ENCODE results near the gene TIAM2.
"Not testable (repeated sequence)": the region's sequence is repeated elsewhere in the genome, so short reads cannot be mapped to it uniquely, and the experiment has no call there.

The TIAM2 gene

DNA sequence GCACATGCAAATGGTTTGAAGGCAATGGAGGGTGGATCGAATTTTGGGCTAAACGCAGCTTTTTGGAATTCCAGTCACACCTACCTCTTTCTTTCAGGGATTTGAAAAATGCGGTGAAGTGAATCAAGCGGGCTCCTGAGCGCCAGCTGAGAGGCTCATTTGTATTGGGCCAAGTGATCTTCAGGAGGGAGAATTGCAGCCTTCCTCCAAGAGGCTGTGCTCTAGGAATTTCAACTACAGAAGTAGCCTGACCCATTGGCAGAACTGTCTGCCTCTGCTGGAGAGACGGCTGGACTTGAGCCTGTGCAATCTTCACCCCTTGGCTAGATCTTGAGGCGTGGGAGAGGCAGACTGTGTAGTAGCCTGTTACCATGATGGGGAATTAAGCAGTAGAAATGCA lies 5.7 kb upstream of the TIAM2 start:
- DNase-seq = peak in 20 of 58 donors; percentile 2 to 44 (median 10)

DNA sequence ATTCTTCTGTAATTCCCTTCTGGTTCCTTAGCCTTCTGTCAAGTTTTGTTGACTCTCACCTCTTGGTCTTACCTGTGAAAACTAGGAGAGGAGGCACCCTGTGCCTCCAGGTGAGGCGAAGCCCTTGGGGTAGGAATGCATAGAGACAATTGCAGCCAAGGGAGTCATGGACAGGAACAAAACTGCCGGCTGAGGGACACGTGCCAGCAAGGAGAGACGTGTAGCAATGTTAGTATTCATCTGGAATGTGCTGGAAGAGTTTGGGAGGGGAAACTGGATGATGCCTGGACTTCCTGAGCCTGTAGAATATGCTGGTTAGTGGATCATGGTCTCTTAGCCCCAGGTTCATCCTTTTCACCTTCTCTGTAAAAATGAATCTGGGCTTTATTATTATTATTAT lies 3.9 kb upstream of the TIAM2 start:
- DNase-seq = no peak

- DNase-seq = no peak
Observed at GRCh38 chr6:154993026-154993425, 2.1 kb upstream of the TIAM2 start.

DNA sequence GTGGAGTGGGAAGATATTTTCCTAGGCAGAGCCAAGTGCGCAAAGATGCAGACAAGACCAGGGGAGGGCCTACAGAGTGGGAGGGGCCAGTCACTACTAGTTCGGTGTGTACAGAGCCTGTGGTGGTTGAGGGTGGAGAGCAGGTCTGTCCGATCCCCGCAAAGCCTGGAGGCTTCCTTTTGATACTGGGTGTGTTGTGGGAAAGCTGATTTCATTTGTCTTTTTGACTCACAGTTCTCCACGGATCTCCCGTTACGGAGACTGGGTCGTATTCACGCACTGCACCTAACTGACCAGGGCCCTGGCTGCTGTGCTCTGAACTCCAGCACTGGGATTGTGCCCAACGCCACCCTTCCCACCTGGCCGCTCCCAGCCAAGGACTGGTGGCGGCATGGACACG lies 1.4 kb upstream of the TIAM2 start:
- no peak for DNase-seq

- DNase-seq = no peak
Observed at GRCh38 chr6:154994836-154995253, 270 bp upstream of the TIAM2 start.

GRCh38 chr6:154996016-154996590 lies 988 bp downstream of the TIAM2 start:
- DNase-seq = no peak

DNA sequence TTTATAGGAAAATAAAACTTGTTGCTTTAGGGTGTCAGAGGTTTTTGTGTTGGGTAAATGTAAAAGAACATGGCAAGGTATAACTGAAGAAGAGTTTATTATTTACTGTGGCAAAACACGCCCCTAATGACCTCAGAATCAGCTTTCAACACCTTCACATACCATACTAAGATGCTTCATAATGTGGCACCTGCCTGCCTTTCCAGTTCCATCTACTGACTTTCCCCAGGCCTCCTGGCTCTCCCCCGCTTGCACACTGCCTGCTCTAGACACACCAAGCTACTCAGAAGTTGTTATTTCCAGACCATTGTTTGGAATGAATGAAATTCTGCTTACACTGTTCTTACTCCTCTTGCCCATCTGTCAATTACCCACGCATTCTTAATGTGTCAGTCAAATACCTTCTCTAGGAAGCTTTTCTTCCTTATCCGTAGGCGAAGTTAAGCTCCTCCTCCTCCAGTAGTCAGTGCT lies 1.8 kb downstream of the TIAM2 start:
- DNase-seq = no peak

DNA sequence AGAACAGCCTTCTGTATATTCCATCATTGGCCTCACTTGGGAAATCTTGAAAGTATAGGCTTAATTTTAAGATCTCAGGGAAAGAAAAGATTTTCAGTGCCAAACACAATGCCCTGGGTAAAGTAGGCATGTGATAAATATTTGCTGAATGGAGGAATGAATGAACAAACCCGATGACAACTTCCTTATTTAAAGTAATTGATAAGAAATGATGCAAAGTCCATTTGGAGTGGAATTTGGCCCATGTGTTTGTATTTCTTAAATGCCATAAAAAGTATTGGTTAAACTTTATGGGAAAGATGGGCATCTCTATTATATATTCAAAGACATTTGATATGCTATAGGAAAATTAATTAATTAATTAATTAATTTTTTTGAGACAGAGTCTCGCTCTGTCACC lies 3.7 kb downstream of the TIAM2 start:
- no peak for DNase-seq

GRCh38 chr6:155001482-155001881 lies 6.4 kb downstream of the TIAM2 start:
- DNase-seq = no peak

DNA sequence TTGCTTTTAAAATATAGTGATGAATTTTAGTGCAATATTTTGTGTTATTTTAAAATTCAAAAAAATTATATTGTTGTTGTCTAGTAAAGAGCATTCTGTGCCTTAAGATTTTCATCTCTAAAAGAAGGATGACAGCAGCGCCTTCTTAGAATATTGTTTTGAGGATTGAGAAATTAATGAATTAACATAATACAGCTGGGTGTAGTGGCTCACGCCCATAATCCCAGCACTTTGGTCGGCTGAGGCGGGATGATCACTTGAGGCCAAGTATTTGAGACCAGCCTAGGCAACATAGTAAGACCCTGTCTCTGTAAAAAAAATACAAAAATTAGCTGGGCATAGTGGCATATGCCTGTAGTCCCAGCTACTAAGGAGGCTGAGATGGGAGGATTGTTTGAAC lies 6.8 kb downstream of the TIAM2 start:
- DNase-seq = no peak

GRCh38 chr6:155003476-155003875 lies 8.4 kb downstream of the TIAM2 start:
- no peak for DNase-seq

- DNase-seq = no peak
Observed at GRCh38 chr6:155004017-155004416, 8.9 kb downstream of the TIAM2 start.

- no peak for DNase-seq
Observed at GRCh38 chr6:155004576-155005372, 9.7 kb downstream of the TIAM2 start.

GRCh38 chr6:155008625-155009024 lies 13.5 kb downstream of the TIAM2 start:
- DNase-seq = no peak

DNA sequence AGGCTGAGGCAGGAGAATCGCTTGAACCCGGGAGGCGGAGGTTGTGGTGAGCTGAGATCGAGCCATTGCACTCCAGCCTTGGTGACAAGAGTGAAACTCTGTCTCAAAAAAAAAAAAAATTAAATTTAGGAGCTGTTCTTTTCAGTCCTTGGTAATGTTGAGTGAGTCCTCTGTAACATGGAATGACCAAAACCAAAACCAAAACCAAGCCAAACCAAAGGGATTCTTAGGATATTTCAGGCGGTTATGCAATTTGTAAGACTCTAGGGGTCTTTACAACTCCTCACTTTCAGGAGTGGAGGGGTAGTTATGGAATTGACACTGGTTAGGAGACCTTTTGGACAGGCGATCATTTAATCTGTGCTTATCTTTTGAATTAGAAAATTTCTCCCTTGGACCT lies 15.8 kb downstream of the TIAM2 start:
- no peak for DNase-seq

DNA sequence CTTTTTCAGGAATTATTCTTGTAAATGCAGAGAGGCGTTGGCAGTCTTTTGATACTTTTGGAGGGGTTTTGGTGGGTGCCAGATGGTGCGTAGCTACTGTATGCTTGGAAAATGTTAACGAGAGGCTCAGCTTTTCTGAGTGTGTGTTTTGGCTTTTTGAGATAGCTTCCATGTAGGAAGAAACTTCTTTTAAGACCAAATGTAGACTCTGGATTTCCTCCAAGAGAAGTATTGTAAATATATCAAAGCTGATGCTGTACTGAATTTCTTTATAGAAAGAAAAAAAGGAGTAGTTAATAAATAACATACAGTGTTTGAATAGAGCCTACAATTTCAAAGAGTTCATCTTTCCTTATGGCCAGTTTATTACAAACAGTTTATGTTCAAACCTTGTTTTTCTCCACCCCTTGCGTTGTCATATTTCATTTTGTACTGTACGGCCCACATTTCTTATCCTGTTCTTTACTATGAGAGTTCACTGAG lies 16.7 kb downstream of the TIAM2 start:
- peak in 9 of 58 donors; percentile 3 to 51 (median 14) for DNase-seq

GRCh38 chr6:155013457-155013876 lies 18.4 kb downstream of the TIAM2 start:
- DNase-seq = no peak

GRCh38 chr6:155014137-155014536 lies 19.0 kb downstream of the TIAM2 start:
- no peak for DNase-seq

GRCh38 chr6:155014670-155015300 lies 19.7 kb downstream of the TIAM2 start:
- DNase-seq = no peak

GRCh38 chr6:155018415-155018814 lies 23.3 kb downstream of the TIAM2 start:
- DNase-seq = not testable (repeated sequence)

DNA sequence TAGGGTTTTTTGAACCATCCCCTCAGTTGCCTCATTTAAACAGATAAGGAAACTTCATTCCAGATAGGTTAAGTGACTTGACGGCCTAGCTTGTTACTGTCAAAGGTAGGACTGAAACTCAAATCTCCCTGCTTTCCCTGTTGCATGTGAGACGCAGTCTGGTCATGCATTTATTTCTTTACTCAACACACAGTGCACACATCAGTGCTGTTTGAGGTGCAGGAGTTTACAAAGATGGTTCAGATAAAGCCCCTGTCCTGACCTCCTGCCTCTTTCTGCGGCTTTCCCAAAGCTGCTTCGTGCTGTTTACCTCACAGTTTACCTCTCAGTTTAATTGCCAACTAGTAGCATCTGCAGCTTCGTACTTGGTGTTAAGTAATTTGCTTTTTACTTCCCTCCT lies 26.6 kb downstream of the TIAM2 start:
- DNase-seq = no peak

DNA sequence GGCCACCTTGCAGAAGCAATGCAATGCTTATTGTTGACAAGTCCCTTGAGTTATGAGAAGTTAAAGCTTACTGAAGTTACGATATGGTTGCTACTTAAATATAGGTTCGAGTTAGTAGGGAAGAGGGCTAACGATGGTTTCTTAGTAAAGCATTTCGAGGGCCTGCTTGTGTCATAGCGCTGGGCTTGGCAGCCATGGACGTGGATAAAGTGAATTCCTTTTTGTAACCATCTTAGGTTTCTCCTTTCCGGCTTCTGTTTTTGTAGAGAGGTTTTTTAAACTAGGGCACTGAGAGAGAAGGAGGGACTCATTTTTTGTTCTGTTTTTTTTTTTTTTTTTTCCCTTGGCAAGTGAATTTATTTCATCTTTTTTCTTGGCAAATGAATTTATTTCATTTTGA lies 27.6 kb downstream of the TIAM2 start:
- no peak for DNase-seq

Measured in anterior cingulate cortex (tissue), 58 donors.